Amniotic stem cell (primary cell): ENCODE measurements around the gene NPM1.
"Not testable (repeated sequence)": the region's sequence is repeated elsewhere in the genome, so short reads cannot be mapped to it uniquely, and the experiment has no call there.

Experiments
- DNase-seq: peaks from one replicate; lab custom pipeline; 2025; lab: John Stamatoyannopoulos, UW

NPM1 gene

GRCh38 chr5:171387345-171387969, at the start of gene NPM1:
Gene NPM1 (plus strand): TSS chr5:171387849. CDS start chr5:171387949, 100 bp downstream.
- DNase-seq = peak; percentile 93

GRCh38 chr5:171340042-171340441, 47.6 kb upstream of the NPM1 start:
- no peak for DNase-seq

GRCh38 chr5:171340491-171340890, 47.2 kb upstream of the NPM1 start:
- no peak for DNase-seq

- peak; percentile 61 for DNase-seq
These were observed 45.1 kb upstream of the NPM1 start for GRCh38 chr5:171342362-171343111.

GRCh38 chr5:171344936-171345608, 42.6 kb upstream of the NPM1 start:
- DNase-seq = no peak

GRCh38 chr5:171351536-171352073, 36.0 kb upstream of the NPM1 start:
- DNase-seq = no peak

GRCh38 chr5:171355302-171355724, 32.3 kb upstream of the NPM1 start:
- DNase-seq = no peak

GRCh38 chr5:171357843-171358242, 29.8 kb upstream of the NPM1 start:
- no peak for DNase-seq

- DNase-seq = not testable (repeated sequence)
These were observed 26.5 kb upstream of the NPM1 start for GRCh38 chr5:171361151-171361550.

- not testable (repeated sequence) for DNase-seq
These were observed 24.4 kb upstream of the NPM1 start for GRCh38 chr5:171363249-171363648.

- no peak for DNase-seq
These were observed 23.8 kb upstream of the NPM1 start for GRCh38 chr5:171363846-171364245.

- no peak for DNase-seq
These were observed 22.3 kb upstream of the NPM1 start for GRCh38 chr5:171365351-171365750.

GRCh38 chr5:171366645-171367044, 21.0 kb upstream of the NPM1 start:
- no peak for DNase-seq

- no peak for DNase-seq
These were observed 20.0 kb upstream of the NPM1 start for GRCh38 chr5:171367424-171368370.

GRCh38 chr5:171369056-171369455, 18.6 kb upstream of the NPM1 start:
- DNase-seq = no peak

GRCh38 chr5:171369898-171370297, 17.8 kb upstream of the NPM1 start:
- no peak for DNase-seq

- DNase-seq = not testable (repeated sequence)
These were observed 16.8 kb upstream of the NPM1 start for GRCh38 chr5:171370881-171371280.

- DNase-seq = no peak
These were observed 16.3 kb upstream of the NPM1 start for GRCh38 chr5:171371326-171371725.

- no peak for DNase-seq
These were observed 7.7 kb upstream of the NPM1 start for GRCh38 chr5:171379961-171380360.

GRCh38 chr5:171384416-171384815, 3.2 kb upstream of the NPM1 start:
- not testable (repeated sequence) for DNase-seq

GRCh38 chr5:171384999-171385398, 2.6 kb upstream of the NPM1 start:
- DNase-seq = not testable (repeated sequence)
